NCI-H524 treated with DMSO at 0.1 percent for 48 hours (cell line): Measurements from ENCODE around the gene CDRT4.
"Not testable (repeated sequence)": the region's sequence is repeated elsewhere in the genome, so short reads cannot be mapped to it uniquely, and the experiment has no call there.

Source experiments
- DNase-seq: peaks from one replicate; lab custom pipeline; 2025; lab: John Stamatoyannopoulos, UW

The CDRT4 gene

DNA sequence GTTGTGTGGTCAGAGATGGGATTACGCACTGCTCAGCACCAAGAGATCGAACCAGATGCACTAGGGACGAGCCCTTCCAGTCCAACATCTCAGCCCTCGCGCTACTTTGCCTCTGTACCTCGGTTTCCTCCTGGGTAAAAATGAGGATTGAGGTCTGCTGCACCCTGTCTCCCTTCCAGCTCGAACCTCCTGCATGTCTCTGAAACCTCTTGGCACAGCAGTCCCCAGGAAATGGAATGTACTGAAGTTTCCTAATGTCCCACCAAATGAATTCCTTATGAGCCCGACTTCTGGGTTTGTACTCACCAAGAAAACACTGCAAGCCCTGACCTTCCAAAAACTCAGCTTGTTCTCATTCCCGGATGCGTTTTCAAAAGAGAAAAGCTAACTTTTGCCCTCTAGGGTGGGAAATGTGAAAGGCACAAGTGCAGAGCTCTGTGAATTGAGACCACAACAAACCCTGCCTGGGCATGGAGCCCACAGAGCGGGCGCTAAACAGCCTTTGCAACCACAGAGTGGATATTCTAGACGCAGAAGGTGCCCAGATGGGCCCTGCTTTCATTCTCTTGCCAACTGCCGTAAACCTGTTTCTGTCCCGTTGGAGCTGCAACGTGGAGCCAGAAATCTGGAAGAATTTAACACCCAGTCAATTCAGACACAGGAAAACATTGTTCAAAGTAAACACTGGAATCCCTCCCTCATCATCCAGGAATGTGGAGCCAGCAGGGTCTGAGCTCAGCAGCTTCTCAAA, 10.3 kb downstream of the CDRT4 start:
- no peak for DNase-seq

DNA sequence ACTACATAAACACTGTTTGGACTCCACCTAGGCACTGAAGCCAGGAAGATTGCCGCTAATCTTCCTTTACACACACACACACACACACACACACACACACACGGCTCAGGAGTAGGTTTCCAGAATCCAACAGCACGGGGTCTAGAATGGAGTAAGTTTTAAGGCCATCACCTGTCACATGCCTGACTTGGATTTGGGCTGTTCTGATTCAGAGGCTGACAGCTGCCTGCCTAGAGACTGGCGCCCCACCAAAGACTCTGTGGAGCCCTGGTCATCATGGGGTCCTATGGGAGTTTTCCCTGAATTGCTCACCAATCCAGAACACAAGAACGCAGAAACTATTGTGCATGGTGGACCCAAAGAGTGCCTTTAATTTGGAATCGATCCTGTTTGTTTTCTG, 10.9 kb downstream of the CDRT4 start:
- no peak for DNase-seq

DNA sequence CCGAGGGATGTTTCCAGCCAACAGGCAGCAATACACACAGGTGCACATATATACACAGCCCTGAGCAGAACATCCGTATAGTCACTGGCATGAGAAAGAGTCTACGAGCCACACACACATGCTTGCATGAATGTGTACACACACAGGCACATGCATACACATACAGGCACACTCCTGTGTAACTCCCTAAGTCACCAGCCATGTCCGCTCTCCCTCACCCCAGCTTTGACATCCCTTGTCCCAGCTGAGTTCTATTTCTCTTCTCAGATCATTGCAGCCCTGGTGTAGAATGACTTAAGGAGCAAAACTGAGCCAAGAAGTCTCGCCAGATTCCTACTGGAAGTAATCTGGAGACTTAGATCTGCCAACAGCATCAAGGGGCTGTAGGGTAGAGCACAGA, 13.1 kb downstream of the CDRT4 start:
- DNase-seq = no peak

DNA sequence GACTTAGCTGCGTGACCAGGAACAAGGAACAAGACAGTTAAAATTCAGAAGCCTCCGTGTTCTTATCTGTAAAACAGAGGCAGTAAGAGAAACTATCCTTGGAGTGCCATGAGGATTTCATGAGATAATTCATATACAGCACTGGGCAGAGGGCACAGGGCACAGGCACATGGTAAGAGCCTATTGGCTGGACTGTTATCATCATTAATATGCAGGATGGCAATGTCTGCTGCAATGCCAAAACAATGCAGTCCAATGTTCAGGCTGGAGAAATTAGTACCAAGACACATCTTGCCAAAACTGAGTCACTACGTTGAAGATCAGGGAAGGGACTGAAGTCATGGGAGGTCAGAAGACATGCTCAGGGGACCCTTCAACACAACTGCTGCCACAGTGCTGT, 13.6 kb downstream of the CDRT4 start:
- DNase-seq = no peak

DNA sequence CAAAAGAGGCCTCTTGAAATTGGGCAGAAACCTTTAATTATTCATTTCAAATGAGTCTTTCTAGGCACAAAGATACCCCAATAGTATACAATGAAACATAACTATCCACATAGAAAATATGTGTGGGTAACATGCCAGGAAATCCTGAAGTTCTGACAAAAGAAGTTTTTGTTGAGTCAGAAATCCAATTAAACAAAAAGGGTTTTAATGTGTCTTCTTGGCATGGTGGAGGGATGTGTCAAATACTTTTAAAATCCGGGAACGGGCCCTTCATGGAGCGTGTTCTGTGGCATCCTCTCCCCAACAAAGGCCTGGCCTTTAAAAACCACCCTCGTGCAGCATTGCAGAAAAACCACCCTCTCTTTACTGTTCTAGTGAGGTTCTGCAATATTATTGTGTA, 14.2 kb downstream of the CDRT4 start:
- DNase-seq = no peak

DNA sequence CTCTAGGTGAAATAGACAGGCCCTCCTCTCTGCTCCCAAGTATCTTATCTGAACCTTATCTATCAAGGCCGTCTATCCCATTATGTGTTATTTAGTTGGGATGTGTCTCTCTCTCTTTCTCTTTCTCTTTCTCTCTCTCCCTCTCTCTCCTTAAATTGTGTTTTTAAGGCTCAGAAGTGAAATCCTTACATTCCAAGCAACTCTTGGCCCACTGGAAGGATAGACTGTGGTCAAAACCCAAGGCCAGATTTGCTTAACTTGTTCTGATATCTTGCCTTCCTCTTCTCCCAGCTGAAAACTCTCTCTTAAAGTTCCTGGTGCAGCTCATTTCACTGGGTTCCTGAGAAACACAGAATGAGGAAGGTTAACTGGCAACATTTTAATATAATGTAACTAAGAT, 14.7 kb downstream of the CDRT4 start:
- DNase-seq = no peak

DNA sequence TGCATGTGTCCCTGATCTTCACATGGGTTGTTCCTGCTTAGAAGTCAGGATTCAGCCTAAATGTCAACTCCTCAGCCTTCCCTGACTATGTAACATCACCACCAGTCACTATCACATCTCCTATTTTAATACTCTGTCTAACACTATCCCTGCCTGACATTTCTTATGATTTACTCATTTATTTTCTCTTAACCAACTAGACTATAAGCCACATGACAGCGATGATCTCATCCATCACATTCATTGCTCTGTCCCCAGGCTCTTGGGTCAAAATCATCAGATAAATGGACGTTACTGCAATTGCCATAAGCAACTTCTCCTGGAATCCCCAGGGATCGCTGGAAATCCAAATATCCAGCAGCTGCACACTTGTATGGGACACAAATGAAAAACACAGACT, 15.7 kb downstream of the CDRT4 start:
- DNase-seq = no peak

DNA sequence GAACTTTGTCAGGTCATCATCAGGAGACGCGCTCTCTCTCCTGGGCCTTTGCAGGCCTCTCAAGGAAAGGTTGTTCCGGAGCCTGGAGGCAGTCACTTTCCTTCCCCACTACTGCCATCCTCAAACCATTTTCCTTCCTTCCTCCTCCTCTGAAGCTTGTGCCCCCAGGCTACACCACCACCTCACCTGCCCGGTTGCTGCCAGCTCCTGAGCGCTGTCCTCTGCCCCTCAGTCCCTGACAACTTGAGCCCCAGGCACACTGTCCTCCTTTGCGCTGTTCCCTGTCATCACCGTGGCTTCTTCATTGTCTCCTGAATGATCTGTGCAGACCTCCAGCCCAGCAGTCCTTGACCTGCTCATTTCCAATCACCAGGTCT, 18.9 kb downstream of the CDRT4 start:
- no peak for DNase-seq

DNA sequence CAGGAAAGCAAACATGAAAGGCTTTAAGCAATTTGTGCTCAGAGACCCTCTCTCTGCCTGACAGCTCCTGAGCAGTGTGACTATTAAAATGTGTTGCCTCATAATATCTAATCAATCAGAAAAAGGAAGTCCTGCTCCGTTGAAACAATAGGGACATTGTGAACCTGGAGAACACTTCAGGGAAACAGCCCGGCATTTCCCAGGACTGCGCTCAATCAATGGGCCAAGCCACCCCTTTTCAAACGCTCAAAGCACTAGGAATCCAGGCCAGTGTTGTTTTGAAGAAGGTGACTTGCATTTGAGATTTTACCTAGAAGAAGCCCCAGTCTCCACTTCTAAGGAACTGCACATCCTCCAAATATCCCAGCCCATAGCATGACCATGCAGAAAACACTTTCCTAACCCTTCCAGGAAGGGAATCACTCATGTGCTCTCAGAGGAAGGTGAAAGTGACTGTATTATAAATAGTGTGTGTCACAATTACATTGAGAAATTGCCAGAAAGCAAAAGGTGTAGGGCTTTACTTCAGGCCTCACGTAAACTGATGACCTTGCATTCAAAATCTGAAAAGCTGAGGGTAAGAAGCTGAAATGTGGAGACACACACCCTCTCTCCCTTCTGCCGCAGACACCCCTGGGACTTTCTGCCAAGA, 19.4 kb downstream of the CDRT4 start:
- no peak for DNase-seq

DNA sequence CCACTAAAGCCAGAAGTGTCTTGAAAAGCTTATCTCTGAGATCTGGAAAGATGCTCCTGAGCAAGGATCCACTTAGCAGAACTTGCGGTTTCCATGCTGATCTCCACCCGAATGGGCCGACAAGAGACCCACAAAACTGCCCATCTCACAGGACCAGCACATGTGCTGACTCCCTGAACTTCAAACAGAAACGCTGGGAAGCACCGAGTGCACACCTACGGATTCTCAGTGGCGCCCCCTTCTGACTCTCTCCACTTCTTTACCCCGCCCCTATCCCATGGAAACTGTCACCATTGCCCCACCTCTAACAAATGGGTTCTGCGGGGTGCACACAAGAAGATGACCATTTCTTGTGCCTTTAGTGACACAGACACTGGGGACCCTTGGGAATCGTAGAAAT, 21.4 kb downstream of the CDRT4 start:
- DNase-seq = no peak

DNA sequence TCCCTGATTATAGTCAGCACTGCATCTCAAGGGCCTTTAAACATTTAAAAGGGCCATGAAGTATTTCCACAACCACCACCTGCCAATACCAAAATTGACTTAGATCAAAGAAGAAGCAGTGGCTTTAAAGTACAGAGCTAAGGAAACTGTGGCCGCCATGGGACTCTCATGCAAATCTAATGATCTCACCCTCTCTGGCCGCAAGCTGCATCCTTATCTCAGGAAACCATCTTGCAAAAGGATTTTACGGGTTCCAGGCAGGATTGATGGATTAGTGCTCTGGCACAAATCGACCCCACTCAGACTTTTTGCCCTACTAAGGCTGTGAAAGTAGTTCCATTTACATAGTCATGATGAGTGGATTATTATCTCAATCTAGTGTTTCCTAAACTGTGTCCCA, 22.6 kb downstream of the CDRT4 start:
- no peak for DNase-seq

DNA sequence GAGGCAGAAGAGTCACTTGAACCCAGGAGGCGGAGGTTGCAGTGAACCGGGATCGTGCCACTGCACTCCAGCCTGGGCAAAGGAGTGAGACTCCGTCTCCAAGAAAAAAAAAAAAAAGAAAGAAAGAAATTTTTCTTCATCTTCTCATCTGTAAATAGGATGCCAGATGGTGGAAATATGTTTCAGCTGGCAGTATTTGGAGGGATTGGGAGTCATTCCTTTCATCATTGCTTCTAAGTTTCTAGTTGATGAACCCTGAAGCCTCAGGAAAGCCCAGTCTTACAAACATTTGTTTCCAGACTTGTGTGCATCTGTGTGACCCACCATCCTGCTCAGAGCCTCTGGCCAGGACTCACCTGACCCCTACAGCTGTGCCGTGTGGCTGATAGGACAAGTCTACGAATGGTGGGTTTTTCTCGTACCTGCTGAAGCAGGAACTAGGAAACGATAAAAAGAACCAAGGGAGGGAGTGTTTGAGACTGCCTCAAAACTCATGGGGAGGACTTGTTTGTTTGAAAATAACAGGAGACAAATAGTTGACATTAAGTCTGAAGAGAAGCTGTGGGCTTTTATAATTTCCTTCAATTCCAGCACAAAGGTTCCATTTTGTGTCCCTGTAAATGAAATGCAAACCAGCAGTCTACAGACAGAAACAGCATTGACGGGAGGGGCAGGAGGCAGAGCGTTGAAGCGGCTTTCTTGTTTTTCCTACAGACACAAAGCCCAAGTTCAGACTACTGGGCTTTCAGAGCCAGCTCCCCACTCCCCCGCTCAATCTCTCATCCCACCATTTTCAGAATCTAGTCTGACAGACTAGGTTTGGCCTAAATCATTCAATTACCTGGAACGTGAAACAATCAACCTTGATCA, 24.9 kb downstream of the CDRT4 start:
- DNase-seq = no peak

DNA sequence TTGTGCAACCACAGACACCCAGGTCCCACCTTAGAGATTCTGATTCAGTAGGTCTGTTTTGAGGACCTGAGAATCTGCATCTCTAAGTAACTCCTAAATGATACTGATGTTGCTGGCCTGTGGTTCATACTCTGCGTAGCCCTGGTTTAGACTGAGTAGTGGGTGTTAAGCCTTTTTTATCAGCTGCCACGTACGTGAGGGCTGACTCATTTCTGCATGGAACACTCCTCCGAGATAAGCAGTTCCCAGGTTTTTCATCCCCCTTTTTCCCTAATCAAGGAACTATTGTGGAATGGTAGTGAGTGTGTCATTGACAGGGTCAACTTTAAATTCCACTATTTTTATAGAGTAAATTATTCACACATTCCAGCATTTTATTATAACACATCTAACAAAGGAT, 26.1 kb downstream of the CDRT4 start:
- DNase-seq = no peak

DNA sequence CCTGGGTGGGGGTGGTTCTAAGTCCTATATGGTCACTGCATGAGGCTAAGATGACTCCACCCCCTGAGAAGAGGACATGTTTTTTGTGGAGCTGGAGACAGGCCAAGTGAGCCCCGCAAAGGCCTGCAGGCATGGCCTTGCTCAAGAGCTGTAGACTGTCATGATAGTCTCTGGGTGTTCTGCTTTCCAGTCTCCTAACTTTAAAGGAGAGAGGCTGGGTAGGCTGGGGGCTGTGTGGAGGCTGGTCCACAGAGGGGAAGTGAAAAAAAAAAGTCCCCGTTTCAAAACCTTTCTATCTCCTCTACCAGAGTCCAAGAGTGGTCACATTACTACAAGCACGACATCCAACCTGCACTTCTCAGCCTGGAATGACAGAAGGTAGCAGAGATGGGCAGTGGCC, 27.1 kb downstream of the CDRT4 start:
- no peak for DNase-seq

DNA sequence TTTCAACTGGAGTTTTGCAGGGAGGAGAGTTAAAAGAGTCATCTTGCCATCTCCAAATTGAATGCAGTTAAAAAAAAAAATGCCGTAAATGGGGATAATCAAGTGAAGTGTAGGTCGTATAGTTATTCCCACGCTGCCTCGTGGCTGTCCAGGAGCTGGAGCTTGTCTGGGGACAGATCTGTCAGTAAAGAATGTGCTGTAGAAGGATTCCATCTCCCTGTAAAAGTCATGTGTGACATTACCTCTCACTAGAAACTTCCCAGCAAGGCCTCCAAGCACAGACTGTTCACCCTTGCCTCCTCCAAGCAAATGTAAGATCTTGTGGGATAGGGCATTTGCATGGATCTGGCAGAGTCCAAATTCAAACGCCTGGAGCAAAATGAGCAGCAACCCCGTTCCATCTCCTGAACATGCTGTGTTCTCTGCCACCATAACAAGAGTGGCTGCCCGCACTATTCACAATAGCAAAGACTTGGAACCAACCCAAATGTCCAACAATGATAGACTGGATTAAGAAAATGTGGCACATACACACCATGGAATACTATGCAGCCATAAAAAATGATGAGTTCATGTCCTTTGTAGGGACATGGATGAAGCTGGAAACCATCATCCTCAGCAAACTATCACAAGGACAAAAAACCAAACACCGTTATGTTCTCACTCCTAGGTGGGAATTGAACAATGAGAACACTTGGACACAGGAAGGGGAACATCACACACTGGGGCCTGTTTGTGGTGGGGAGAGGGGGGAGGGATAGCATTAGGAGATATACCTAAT, 28.0 kb downstream of the CDRT4 start:
- not testable (repeated sequence) for DNase-seq

DNA sequence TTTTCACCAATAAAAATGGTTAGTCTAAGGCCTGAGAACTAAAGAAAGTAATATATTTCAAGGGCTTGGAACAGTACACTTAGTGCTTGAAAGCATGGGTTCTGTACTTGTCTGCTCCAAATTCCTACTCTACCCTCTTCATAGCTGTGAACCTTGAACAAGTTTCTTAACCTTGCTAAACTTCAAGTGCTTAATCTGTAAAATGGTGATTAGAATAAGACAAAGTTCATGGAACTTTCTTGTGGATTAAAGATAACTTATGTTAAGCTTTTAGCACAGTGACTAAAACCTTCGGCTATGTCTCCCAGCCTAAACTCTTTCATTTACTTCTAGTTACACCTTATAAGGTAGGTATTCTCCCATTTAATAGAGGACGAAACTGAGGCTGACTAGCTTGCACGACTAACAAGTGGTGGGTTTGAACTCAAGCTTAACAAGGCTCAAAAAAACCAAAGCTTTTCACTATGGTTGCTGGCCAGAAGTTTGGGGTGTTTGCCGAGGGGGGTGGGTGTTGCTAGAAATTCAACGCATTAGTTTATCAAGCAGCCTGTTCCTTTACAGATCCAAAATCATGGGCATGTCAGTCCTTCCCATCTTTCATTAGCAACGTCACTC, 28.8 kb downstream of the CDRT4 start:
- DNase-seq = no peak

DNA sequence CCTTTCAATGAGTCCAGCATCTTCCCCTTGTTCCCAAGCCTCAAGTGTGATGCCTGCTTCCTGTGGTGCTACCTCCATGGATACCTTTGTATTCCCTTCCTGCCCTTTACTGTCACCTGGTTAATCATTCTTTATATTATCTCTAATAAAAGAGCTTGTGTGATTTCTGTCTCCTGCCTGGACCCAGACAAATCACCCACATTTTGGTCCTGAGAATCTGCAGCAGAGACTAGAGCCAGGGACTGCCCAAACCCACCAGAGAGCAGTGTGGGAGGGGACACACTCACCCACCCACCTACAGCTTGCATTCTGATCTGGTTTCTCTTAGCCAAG, 30.2 kb downstream of the CDRT4 start:
- DNase-seq = no peak

DNA sequence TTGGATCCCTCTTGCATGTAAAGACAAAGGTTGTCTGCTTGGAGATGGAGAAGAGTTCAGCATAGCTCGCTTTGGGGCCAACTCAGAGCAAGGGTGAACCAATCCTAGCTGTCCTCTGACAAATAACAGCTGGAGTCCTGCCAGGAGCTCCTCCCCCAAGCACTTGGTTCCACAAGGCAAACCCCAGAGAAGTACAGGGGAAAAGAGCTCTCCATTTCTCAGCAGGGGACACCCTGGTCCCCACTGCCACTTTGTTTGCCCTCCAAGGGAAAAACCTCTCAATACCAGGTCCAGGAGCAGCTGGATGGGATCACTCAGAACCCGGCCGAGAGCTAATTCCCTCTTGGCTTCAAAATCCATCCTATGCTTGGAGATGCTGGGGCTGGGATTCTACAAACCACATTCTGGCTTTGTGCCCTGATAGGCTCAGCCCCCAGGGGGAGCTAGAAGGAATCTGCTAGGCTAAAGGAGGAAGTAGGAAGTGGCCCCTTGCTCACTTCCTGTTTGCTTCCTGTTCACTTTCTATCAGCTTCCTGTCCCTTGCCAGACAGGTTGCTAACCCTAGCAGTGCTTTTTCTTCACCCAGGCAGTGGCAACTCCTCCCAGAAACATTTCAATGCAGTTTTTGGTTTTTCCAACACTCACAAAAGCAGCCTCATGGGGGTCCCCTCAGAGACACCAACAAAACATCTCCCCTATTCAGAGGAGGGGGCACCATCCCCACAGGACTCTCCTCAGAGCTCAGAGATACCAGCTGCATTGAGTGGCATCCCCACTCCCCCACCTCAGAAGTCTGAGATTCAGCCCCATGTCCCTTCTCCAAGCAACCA, 30.7 kb downstream of the CDRT4 start:
- no peak for DNase-seq

DNA sequence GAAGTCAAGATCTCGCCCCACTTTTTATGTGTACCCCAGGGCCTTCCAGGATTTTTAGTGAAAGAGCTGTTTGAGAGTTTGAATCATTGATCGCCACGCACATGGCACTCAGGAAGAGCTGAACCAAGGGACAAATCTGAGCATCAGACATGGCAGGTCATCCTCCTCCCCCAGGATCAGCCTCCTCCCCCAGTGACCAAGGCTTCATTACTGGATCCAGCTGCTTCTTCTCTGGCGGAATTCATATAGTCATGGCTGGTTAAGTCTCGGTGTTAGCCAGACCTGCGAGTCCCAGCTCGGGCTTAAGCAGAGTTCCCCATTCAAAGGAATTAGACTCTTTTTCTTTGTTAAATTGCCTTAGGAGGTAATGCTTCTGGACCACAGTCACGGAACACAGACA, 32.5 kb downstream of the CDRT4 start:
- no peak for DNase-seq

DNA sequence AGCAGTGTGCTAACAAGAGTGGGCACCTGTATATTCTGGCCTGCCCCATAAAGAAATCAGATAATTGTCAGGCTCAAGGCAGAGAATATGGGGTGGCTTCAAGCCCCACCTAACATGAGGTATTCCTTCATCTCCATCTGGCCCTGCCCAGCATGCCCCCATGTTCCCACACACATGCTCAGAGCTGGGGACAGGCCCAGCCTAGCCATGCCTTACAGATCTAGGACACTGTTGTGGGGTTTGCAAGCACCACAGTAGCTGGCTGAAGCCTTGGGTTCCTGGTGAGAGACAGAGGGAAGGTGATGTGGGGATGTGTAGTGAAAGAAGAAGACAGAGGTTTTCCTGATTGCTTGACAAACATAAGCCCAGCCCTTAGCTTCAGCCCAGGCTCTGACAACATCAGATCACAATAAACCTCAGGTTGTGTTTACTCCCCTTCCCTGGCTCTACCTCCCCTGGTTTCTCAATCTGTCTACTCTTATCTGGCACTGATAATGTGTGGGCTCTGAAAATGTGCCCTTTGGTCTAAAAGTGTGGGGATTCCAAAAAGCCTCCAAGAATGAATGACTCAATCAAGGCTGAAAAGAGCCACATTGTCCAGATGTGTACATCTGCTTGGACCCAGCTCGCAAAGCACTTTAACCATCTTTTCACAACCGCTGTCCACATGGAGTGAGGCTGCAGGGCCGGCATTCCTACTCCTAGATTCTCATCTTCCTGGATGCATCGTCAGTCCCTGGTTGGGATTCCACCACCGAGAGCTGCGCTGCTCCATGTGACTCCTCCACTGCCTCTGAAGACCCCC, 34.4 kb downstream of the CDRT4 start:
- no peak for DNase-seq
